Measurements from ENCODE around the gene FAM181B.

FAM181B gene

DNA sequence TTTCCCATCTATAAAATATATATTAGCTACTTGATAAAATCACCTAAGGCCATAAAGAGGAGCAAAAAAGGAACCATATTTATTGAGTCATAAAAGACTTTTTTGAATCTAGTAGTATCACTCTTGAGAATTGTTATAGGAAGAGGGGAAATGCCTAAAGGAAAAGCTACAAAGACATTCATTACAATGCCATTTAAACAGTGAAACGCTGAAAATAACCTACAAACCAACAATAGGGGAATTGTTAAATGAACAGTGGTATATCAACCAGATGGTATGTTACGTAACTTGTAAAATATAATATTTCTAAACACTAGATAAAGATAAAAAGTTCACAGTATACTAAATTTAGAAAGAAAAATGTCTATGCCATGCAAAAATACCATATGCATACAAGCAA, 47.5 kb downstream of the FAM181B start:
- DNase-seq (ENCODE audit: insufficient read length, low spot score) (no peak), FAIRE-seq (no peak)

DNA sequence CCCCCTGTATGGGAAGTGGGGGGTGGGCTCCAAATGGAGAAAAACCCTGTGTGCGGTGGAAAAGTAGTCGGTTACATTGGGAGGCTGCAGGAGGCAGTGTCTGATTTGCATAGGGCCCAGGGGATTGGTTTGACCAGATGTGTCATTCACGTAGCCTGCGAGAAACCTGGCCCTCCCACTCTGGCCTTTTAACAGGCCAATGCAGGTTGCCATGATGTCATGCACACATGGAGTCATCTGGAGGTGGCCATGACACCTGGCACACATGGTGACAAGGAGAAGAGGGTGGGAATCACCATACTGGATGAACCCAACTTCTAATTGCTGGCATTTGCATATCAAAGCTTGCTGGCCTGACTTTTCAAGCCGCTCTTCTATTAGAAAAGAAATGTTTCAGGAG, 50.6 kb downstream of the FAM181B start:
- FAIRE-seq: no peak
- DNase-seq (ENCODE audit: insufficient read length, low spot score): no peak

DNA sequence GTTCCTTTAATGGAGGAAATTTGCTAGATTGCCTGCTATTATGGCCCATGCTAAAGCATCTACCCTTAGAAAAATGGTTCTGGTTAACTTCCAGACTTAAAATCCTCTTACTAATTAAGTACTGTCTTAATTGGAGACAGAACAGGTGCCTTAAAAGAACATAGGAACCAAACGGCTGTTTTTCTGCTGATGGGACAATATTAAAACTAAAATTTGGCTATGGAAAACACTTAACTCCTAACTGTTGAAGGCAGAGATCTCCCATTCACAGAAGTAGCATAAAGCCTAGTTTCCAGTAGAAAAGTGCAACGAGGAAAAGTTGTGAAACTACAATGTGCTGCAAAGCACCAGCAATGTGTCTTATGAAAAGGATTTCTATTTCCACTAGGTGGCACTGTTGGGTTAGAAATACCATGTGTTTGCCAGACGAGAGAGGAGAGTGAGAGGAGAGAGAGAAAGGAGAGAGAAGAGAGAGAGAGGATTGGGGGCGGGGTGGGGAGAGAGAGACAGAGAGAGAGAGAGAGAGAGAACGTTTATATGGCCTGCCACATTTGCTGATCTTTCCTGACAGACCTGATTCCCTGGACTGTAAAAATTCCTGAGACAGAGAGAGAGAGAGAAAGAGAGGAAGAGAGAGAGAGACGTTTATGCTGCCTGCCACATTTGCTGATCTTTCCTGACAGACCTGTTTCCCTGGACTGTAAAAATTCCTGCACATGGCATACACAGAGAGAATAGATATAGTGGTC, 51.5 kb downstream of the FAM181B start:
- FAIRE-seq (peak; percentile 13), DNase-seq (ENCODE audit: insufficient read length, low spot score) (peak; percentile 20)

DNA sequence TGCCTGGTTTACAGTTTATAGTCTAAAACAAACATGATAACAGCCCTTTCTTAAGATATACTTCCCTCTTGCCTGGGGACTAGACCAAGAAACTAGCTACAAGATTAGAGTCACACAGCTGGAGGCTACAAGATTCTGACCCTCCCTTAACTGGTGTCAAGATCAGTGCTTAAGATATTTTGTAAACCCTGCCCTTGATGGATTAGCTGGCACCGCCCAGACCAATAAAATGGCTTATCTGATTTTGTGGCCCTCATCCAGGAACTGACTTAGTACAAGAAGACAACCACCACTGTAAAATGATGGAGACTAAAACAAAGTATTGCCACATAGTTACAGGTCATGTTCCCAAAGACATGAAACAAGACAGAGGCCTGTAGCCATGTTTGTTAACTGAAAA, 53.4 kb downstream of the FAM181B start:
- DNase-seq (ENCODE audit: insufficient read length, low spot score): no peak
- FAIRE-seq: peak; percentile 38

Measured in HTR-8/SVneo (cell line).